B cell (primary cell): ENCODE results near the gene LTBP2. TPM values are rescaled to one million over a fixed set of nuclear protein-coding genes. Genes with fewer than 3 reads are reported as not detected.

Experiments used
- ATAC-seq: fragments of 200-7000 bp; cut with Tn5 transposase; one replicate; pipeline ENCODE4 v1.10.0; 2021; ENCODE audit warnings: low read depth, mild to moderate bottlenecking, moderate number of reproducible peaks, moderate library complexity
- CTCF ChIA-PET: fragments of 350-600 bp; sonication (Branson Sonifier 250); formaldehyde crosslinking; loops from one replicate; lab custom pipeline; 2021; ENCODE audit warnings: antibody characterized with exemption, inconsistent platforms; lab: Charles Lee
- POLR2A ChIA-PET: fragments of 350-600 bp; sonication (Branson Sonifier 250); formaldehyde crosslinking; loops from one replicate; lab custom pipeline; 2021; ENCODE audit warnings: antibody characterized with exemption; lab: Charles Lee
- DNase-seq: peaks from one replicate; pipeline ENCODE4 v3.0.0; 2013
- H2AFZ ChIP-seq: 2 replicates; pipeline ENCODE4 v1.6.1; 2012; ENCODE audit warnings: mild to moderate bottlenecking, low read depth, low read length; ENCODE audit not compliant: insufficient read depth, poor library complexity, severe bottlenecking
- H3K27ac ChIP-seq, 2 donors: 1 replicate in 1 of 2; 2 replicates in 1 of 2; pipeline ENCODE4 v1.5.1; 2012 to 2013; ENCODE audit warnings: low read length in 2 of 2, mild to moderate bottlenecking in 2 of 2, moderate library complexity in 1 of 2
- H3K27me3 ChIP-seq, 4 experiments: fragments of 200-600 bp in 1 of 4; sonication (generic) in 1 of 4; replicated peaks in 1 of 4; 1 replicate in 2 of 4; 2 replicates in 2 of 4; pipeline versions ENCODE4 v1.6.1 to v1.7.0; 2013 to 2016; ENCODE audit warnings: low read length in 3 of 4, mild to moderate bottlenecking in 2 of 4, mixed read lengths in 1 of 4, moderate library complexity in 1 of 4; ENCODE audit not compliant: insufficient read depth in 4 of 4, control insufficient read depth in 3 of 4; ENCODE audit errors: control extremely low read depth in 1 of 4
- H3K36me3 ChIP-seq, 2 experiments: replicated peaks in 1 of 2; 1 replicate in 1 of 2; 2 replicates in 1 of 2; pipeline versions ENCODE4 v1.6.1 to v1.7.1; 2013; ENCODE audit warnings: low read length in 1 of 2; ENCODE audit not compliant: insufficient read depth in 2 of 2, control insufficient read depth in 1 of 2; ENCODE audit errors: control extremely low read depth in 1 of 2, extremely low read depth in 1 of 2
- H3K4me1 ChIP-seq, 2 donors: fragments of 200-600 bp in 1 of 2; sonication (generic) in 1 of 2; 1 replicate in 1 of 2; 2 replicates in 1 of 2; pipeline versions ENCODE4 v1.5.1 to v1.6.1; 2013 to 2017; ENCODE audit warnings: low read length in 2 of 2; ENCODE audit not compliant: control insufficient read depth in 2 of 2, insufficient read depth in 2 of 2
- H3K4me2 ChIP-seq: replicated peaks from 2 replicates; pipeline ENCODE3; 2012; ENCODE audit warnings: mild to moderate bottlenecking, low read depth, low read length; ENCODE audit not compliant: poor library complexity, severe bottlenecking
- H3K4me3 ChIP-seq, 5 experiments: fragments of 200-600 bp in 1 of 5; sonication (generic) in 1 of 5; 1 replicate in 3 of 5; 2 replicates in 2 of 5; pipeline versions ENCODE4 v1.5.1 to v1.7.0; 2011 to 2016; ENCODE audit warnings: low read length in 4 of 5, mild to moderate bottlenecking in 4 of 5, low read depth in 2 of 5, control low read depth in 1 of 5, moderate library complexity in 1 of 5; ENCODE audit not compliant: insufficient read depth in 1 of 5; ENCODE audit errors: control extremely low read depth in 1 of 5, extremely low read depth in 1 of 5
- H3K79me2 ChIP-seq: fragments of 200-600 bp; sonication (generic); one replicate; pipeline ENCODE4 v1.6.0; 2016; ENCODE audit warnings: low read length; ENCODE audit not compliant: control insufficient read depth, insufficient read depth
- H3K9ac ChIP-seq: fragments of 200-600 bp; sonication (generic); 2 replicates; pipeline ENCODE4 v1.6.1; 2017; ENCODE audit warnings: mild to moderate bottlenecking, low read length, moderate library complexity
- H3K9me3 ChIP-seq, 3 donors: one replicate each; pipeline versions ENCODE4 v1.6.1 to v1.7.1; 2013; ENCODE audit warnings: low read length in 2 of 3; ENCODE audit not compliant: control insufficient read depth in 2 of 3, insufficient read depth in 1 of 3; ENCODE audit errors: control extremely low read depth in 1 of 3
- H4K20me1 ChIP-seq: 2 replicates; pipeline ENCODE4 v1.6.0; 2012; ENCODE audit warnings: mild to moderate bottlenecking, low read length; ENCODE audit not compliant: insufficient read depth, control insufficient read depth, poor library complexity, severe bottlenecking
- H3K27ac Mint-ChIP-seq: one replicate; pipeline ENCODE4 v1.8.0; 2021; ENCODE audit warnings: mixed read lengths
- H3K27me3 Mint-ChIP-seq: one replicate; pipeline ENCODE4 v1.8.0; 2021; ENCODE audit warnings: mixed read lengths
- H3K4me1 Mint-ChIP-seq: one replicate; pipeline ENCODE4 v1.8.0; 2021; ENCODE audit warnings: mixed read lengths
- H3K4me3 Mint-ChIP-seq: one replicate; pipeline ENCODE4 v1.8.0; 2021; ENCODE audit warnings: mixed read lengths
- H3K9me3 Mint-ChIP-seq: one replicate; pipeline ENCODE4 v1.8.0; 2022; ENCODE audit warnings: mixed read lengths; ENCODE audit not compliant: insufficient read depth
- EZH2 ChIP-seq: IDR thresholded peaks from 2 replicates; pipeline ENCODE4 v1.6.1; 2012; ENCODE audit warnings: borderline replicate concordance, low read depth, mild to moderate bottlenecking, moderate library complexity, low read length; ENCODE audit not compliant: insufficient read depth, poor library complexity, severe bottlenecking
- WGBS: methylation state at CpG from one replicate; pipeline ENCODE4 v1.1.5; 2013; ENCODE audit warnings: missing lambda C conversion rate; ENCODE audit not compliant: insufficient coverage; 5-methylcytosine and 5-hydroxymethylcytosine counted together
- intact Hi-C: fragments of 100-400 bp; cut with micrococcal nuclease; formaldehyde crosslinking; loops from one replicate; pipeline ENCODE4 v1.10.0; 2022
- polyA plus RNA-seq: library from polyadenylated mRNA; depleted of rRNA; stranded (reverse); fragments of >200 nt; gene quantifications from 2 replicates; pipeline ENCODE4 v1.2.3, GENCODE V29; 2012
- total RNA-seq, 2 donors: library from RNA; stranded (reverse); fragments of 120-200 nt in 1 of 2; gene quantifications; 1 replicate in 1 of 2; 2 replicates in 1 of 2; pipeline versions ENCODE4 v1.2.3 to v1.2.4, GENCODE V29; 2013 to 2022
- TF ChIP-seq, protein P1 (sequence below): fragments of 200-600 bp; IDR thresholded peaks from one replicate; pipeline ENCODE4 v1.8.0; 2022; ENCODE audit warnings: antibody characterized with exemption, mild to moderate bottlenecking

Gene LTBP2
- total and polyA plus RNA-seq, 2 donors (not counting 1 experiment from before 2014, with no cell fraction given): 0.12 to 0.22 TPM

DNA sequence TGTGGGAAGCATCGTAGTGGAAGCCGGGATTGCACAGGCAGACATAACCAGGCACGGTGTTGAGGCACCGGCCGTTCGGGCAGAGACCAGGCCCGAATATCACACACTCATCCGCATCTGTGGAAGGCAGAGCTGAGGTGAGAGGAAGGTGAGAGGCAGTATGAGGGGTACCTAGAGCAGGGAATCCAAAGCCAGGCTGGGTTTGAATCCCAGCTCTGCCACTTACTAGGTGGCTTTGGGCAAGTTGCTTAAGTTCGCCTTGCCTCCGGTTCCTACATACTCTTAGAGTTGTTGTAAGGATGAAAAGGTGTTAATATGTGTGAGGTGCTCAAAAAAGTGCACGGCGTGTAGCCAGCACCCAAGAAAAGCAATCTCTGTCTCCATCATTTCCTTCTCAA is 108.1 kb downstream of the LTBP2 start:
- Mint-ChIP-seq H3K9me3 (no peaks in the 10 kb centered on the region), H3K4me1 (peaks cover 18% of the 10 kb centered on the region), H3K27me3 (no peaks in the 10 kb centered on the region), H3K4me3 (no peak overlapping the region), H3K27ac (no peak overlapping the region)
- H3K27ac ChIP-seq: no peak overlapping the region
- intact Hi-C loops: no loop called here
- DNase-seq: no peak
- CTCF ChIA-PET: no interaction called here
- H3K4me3 ChIP-seq: no peak overlapping the region
- no peak for ATAC-seq
- H3K4me2 ChIP-seq: no peak overlapping the region
- peaks cover 0 to 2% (median 0%) of the 10 kb centered on the region in 4 experiments for H3K27me3 ChIP-seq
- H3K4me1 ChIP-seq: peaks cover 12 to 18% of the 10 kb centered on the region in 2 donors
- no peaks in the 10 kb centered on the region for H3K9me3 ChIP-seq
- no peaks in the 10 kb centered on the region for H3K36me3 ChIP-seq
- no peaks in the 10 kb centered on the region for H3K79me2 ChIP-seq
- TF ChIP-seq, protein P1, sequence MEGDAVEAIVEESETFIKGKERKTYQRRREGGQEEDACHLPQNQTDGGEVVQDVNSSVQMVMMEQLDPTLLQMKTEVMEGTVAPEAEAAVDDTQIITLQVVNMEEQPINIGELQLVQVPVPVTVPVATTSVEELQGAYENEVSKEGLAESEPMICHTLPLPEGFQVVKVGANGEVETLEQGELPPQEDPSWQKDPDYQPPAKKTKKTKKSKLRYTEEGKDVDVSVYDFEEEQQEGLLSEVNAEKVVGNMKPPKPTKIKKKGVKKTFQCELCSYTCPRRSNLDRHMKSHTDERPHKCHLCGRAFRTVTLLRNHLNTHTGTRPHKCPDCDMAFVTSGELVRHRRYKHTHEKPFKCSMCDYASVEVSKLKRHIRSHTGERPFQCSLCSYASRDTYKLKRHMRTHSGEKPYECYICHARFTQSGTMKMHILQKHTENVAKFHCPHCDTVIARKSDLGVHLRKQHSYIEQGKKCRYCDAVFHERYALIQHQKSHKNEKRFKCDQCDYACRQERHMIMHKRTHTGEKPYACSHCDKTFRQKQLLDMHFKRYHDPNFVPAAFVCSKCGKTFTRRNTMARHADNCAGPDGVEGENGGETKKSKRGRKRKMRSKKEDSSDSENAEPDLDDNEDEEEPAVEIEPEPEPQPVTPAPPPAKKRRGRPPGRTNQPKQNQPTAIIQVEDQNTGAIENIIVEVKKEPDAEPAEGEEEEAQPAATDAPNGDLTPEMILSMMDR: no peak
- TF ChIP-seq EZH2: no peak
- WGBS: 100% methylated on average over 8 of the region's 12 CpGs
- POLR2A ChIA-PET: no interaction called here
- no peak overlapping the region for H2AFZ ChIP-seq
- H3K9ac ChIP-seq: no peak overlapping the region
- no peaks in the 10 kb centered on the region for H4K20me1 ChIP-seq

DNA sequence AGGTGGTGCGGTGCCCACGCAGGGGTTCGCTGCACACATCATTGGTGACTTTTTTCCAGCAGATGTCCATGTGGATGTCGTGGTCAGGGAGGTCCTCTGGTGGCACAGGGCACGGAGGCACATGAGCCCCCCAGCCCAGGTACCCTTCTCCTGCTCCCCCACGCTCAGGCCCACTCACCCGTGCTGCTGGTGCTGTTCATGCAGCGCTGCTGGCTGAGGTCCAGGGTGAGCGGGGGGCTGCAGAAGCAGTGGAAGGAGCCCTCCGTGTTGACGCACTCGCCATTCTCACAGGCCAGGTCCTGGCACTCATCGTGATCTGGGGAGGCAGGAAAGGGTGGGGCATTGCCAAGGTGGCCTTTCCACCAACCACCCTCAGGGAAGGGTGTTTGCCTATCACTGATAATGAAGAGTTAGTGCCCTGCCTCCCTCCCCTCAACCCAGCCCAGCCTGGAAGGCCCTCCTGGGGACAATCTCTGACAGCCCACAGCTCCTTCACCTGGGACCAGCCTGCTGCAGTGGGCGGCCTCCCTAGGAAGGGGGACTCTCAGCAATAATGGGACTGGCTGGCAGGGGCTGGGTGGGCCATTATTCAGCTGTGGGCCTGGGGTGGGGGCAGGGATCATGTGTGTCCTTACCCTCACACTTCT is 108.6 kb downstream of the LTBP2 start:
- Mint-ChIP-seq H3K27me3 (no peaks in the 10 kb centered on the region), H3K9me3 (no peaks in the 10 kb centered on the region), H3K27ac (no peak overlapping the region), H3K4me1 (peaks cover 18% of the 10 kb centered on the region), H3K4me3 (no peak overlapping the region)
- Histone ChIP-seq H3K36me3 (no peaks in the 10 kb centered on the region), H3K79me2 (no peaks in the 10 kb centered on the region), H4K20me1 (no peaks in the 10 kb centered on the region), H3K9me3 (no peaks in the 10 kb centered on the region), H3K4me1 (peaks cover 12 to 18% of the 10 kb centered on the region in 2 donors), H3K4me3 (no peak overlapping the region), H3K27me3 (peaks cover 0 to 2% (median 0%) of the 10 kb centered on the region in 4 experiments), H3K9ac (no peak overlapping the region), H2AFZ (no peak overlapping the region), H3K4me2 (no peak overlapping the region), H3K27ac (no peak overlapping the region)
- DNase-seq: no peak
- TF ChIP-seq, protein P1: no peak
- no peak for TF ChIP-seq EZH2
- 88% methylated on average over 9 of the region's 14 CpGs for WGBS
- ChIA-PET POLR2A (no interaction called here), CTCF (no interaction called here)
- no peak for ATAC-seq
- intact Hi-C loops: no loop called here
